Subcutaneous adipose tissue (tissue), 4 donors: Measurements from ENCODE around the gene TMF1. TPM values are rescaled to one million over a fixed set of nuclear protein-coding genes. Genes with fewer than 3 reads are reported as not detected.

ENCODE experiments used
- CTCF ChIP-seq: fragments of 450-650 bp; IDR thresholded peaks from one replicate; pipeline ENCODE4 v1.5.1; 2016; ENCODE audit warnings: low read depth, mild to moderate bottlenecking, control low read depth, antibody characterized with exemption, moderate library complexity
- total RNA-seq, 4 donors: library from RNA; depleted of rRNA; stranded (reverse); fragments of >200 nt; gene quantifications; one replicate each; pipeline ENCODE4 v1.1.0, GENCODE V29; 2016

Gene TMF1
- total RNA-seq, 4 donors from 2014 or later, result 28.8 to 39.8 (median 36.3) TPM

GRCh38 chr3:69079269-69080159 lies 27.4 kb upstream of the TMF1 start:
- no peak for TF ChIP-seq CTCF

GRCh38 chr3:69072928-69073327 lies 20.8 kb upstream of the TMF1 start:
- TF ChIP-seq CTCF, result no peak

GRCh38 chr3:69066121-69066520 lies 14.0 kb upstream of the TMF1 start:
- TF ChIP-seq CTCF, result no peak

- TF ChIP-seq CTCF, result no peak
These were observed 13.3 kb upstream of the TMF1 start for GRCh38 chr3:69065318-69065964.

GRCh38 chr3:69063636-69064035 lies 11.5 kb upstream of the TMF1 start:
- TF ChIP-seq CTCF, result no peak

GRCh38 chr3:69059688-69060087 lies 7.6 kb upstream of the TMF1 start:
- TF ChIP-seq CTCF, result no peak

GRCh38 chr3:69058947-69059224 lies 6.8 kb upstream of the TMF1 start:
- TF ChIP-seq CTCF, result no peak
